Measurements from ENCODE around the gene CNOT6.
"Not testable (repeated sequence)": the region's sequence is repeated elsewhere in the genome, so short reads cannot be mapped to it uniquely, and the experiment has no call there.

- not testable (repeated sequence) for TF ChIP-seq EZH2 (IDR thresholded peaks at IDR 0.05; ENCODE audit: borderline replicate concordance, low read length); CTCF (IDR thresholded peaks at IDR 0.05; ENCODE audit: low read length)
These were observed 18.1 kb upstream of the CNOT6 start for GRCh38 chr5:180475969-180476524.

Data from OCI-LY1 (cell line).